Gastroesophageal sphincter (tissue), 3 donors: ENCODE measurements around the gene FCHO1.

Experiments
- EP300 ChIP-seq: sonication (generic); formaldehyde crosslinking; IDR thresholded peaks from one replicate; pipeline ENCODE4 v1.6.1; 2017; ENCODE audit warnings: antibody characterized with exemption, mild to moderate bottlenecking
- POLR2A ChIP-seq, 2 donors: fragments of 450-650 bp; IDR thresholded peaks; one replicate each; pipeline ENCODE4 v1.6.1; 2017; ENCODE audit warnings: antibody characterized with exemption in 2 of 2, mild to moderate bottlenecking in 2 of 2, moderate library complexity in 1 of 2
- POLR2AphosphoS5 ChIP-seq: sonication (generic); formaldehyde crosslinking; IDR thresholded peaks from one replicate; pipeline ENCODE4 v1.6.1; 2017; ENCODE audit warnings: antibody characterized with exemption
- TF ChIP-seq, protein P1 (sequence below), 4 experiments: fragments of 200-600 bp in 2 of 4; fragments of 450-650 bp in 2 of 4; sonication (generic) in 1 of 4; IDR thresholded peaks; one replicate each; pipeline ENCODE4 v1.5.1; 2017 to 2019; ENCODE audit warnings: antibody characterized with exemption in 4 of 4, mild to moderate bottlenecking in 2 of 4, moderate library complexity in 2 of 4

DNA sequence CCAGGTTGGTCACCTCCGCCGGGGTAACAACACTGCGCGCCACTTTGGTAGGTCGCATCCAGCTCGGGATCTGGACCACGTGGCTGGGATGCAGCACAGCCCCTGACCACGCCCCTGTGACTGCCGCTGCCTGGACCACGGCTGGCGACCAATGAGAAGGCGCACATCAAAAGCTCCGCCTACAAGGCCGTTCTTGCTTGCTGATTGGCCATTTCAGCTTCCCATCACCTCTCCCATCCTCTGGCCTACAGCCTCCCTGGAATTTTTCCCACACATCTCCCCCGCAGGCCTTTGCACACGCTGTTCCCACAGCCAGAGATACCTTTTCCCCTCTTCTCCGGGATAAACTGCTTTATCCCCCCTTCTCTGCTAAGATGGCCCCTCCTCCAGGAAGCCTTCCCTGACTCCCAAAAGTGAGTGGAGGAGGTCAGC, 44.5 kb upstream of the FCHO1 start:
- no peak for TF ChIP-seq POLR2AphosphoS5
- no peak for TF ChIP-seq POLR2A (IDR thresholded peaks at IDR 0.05)
- TF ChIP-seq, protein P1, sequence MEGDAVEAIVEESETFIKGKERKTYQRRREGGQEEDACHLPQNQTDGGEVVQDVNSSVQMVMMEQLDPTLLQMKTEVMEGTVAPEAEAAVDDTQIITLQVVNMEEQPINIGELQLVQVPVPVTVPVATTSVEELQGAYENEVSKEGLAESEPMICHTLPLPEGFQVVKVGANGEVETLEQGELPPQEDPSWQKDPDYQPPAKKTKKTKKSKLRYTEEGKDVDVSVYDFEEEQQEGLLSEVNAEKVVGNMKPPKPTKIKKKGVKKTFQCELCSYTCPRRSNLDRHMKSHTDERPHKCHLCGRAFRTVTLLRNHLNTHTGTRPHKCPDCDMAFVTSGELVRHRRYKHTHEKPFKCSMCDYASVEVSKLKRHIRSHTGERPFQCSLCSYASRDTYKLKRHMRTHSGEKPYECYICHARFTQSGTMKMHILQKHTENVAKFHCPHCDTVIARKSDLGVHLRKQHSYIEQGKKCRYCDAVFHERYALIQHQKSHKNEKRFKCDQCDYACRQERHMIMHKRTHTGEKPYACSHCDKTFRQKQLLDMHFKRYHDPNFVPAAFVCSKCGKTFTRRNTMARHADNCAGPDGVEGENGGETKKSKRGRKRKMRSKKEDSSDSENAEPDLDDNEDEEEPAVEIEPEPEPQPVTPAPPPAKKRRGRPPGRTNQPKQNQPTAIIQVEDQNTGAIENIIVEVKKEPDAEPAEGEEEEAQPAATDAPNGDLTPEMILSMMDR (IDR thresholded peaks at IDR 0.05): no peak
- TF ChIP-seq EP300: no peak
